HepG2 (cell line): ENCODE measurements around the gene IRS2. TPM values are rescaled to one million over a fixed set of nuclear protein-coding genes. Genes with fewer than 3 reads are reported as not detected.

ENCODE experiments used
- ATAC-seq: fragments of 200-7000 bp; cut with Tn5 transposase; 3 replicates; pipeline ENCODE4 v1.9.1; 2020; ENCODE audit warnings: mild to moderate bottlenecking, moderate library complexity
- BruUV-seq: library from RNA; stranded (reverse); fragments of 400-500 nt; replicated peaks from 2 replicates; lab custom pipeline; 2021; lab: Mats Ljungman, UMichigan
- CTCF ChIA-PET: fragments of 300-600 bp; formaldehyde crosslinking; extraction: SDS; loops from one replicate; lab custom pipeline; 2021; ENCODE audit warnings: low total read pairs, inconsistent platforms, low intra/inter-chr PET ratio; lab: Yijun Ruan, JAX
- POLR2A ChIA-PET: fragments of 350-600 bp; sonication (Branson Sonifier 250); formaldehyde crosslinking; loops from one replicate; lab custom pipeline; 2020; ENCODE audit warnings: antibody characterized with exemption, inconsistent platforms; lab: Yijun Ruan, JAX
- DNase-seq: peaks from one replicate; pipeline ENCODE4 v3.0.0-alpha.2; 2015; ENCODE audit warnings: low spot score
- FAIRE-seq: peaks from 3 replicates; lab custom pipeline; 2011; peaks lifted over from hg19 to GRCh38; lab: Jason Lieb, UNC
- H2AFZ ChIP-seq: one replicate; pipeline ENCODE4 v1.6.1; 2011; ENCODE audit warnings: low read length, inconsistent platforms
- H3K27ac ChIP-seq: fragments of 300-600 bp; 3 replicates; pipeline ENCODE4 v1.8.0; 2011; ENCODE audit warnings: mixed run types, mild to moderate bottlenecking, mixed read lengths, low read length, inconsistent platforms; ENCODE audit not compliant: insufficient read depth; ENCODE audit errors: extremely low read length
- H3K27me3 ChIP-seq, 2 experiments: fragments of 200-600 bp in 1 of 2; 2 replicates in 1 of 2; 3 replicates in 1 of 2; pipeline versions ENCODE4 v1.6.0 to v1.8.0; 2011; ENCODE audit warnings: low read length in 2 of 2, mild to moderate bottlenecking in 2 of 2, moderate library complexity in 2 of 2, inconsistent platforms in 1 of 2; ENCODE audit not compliant: insufficient read depth in 2 of 2, control insufficient read depth in 1 of 2
- H3K36me3 ChIP-seq, 2 experiments: fragments of 200-600 bp in 1 of 2; replicated peaks in 1 of 2; 2 replicates in 1 of 2; 3 replicates in 1 of 2; pipeline versions ENCODE4 v1.5.1 to v1.8.0; 2011; ENCODE audit warnings: low read length in 2 of 2, inconsistent platforms in 1 of 2; ENCODE audit not compliant: insufficient read depth in 2 of 2, control insufficient read depth in 1 of 2
- H3K4me1 ChIP-seq: 2 replicates; pipeline ENCODE4 v1.5.1; 2012; ENCODE audit warnings: low read length, inconsistent platforms; ENCODE audit not compliant: insufficient read depth
- H3K4me2 ChIP-seq: 2 replicates; pipeline ENCODE4 v1.6.0; 2011; ENCODE audit warnings: low read depth, low read length, inconsistent platforms
- H3K4me3 ChIP-seq, 3 experiments: fragments of 200-600 bp in 1 of 3; sonication (generic), shearing (Covaris generic) in 1 of 3; replicated peaks in 1 of 3; 2 replicates each; pipeline ENCODE4 v1.5.1; 2011 to 2016; ENCODE audit warnings: low read length in 3 of 3, inconsistent platforms in 2 of 3, low read depth in 2 of 3, mild to moderate bottlenecking in 2 of 3, control low read depth in 1 of 3, mixed read lengths in 1 of 3; ENCODE audit not compliant: insufficient read depth in 1 of 3
- H3K79me2 ChIP-seq: one replicate; pipeline ENCODE4 v1.6.1; 2011; ENCODE audit warnings: low read length, inconsistent platforms; ENCODE audit not compliant: insufficient read depth
- H3K9ac ChIP-seq: 2 replicates; pipeline ENCODE4 v1.6.0; 2011; ENCODE audit warnings: mild to moderate bottlenecking, low read depth, low read length, inconsistent platforms; ENCODE audit not compliant: insufficient read depth
- H3K9me3 ChIP-seq: 2 replicates; pipeline ENCODE4 v1.5.1; 2012; ENCODE audit warnings: mild to moderate bottlenecking, low read length
- H4K20me1 ChIP-seq: 2 replicates; pipeline ENCODE4 v1.6.0; 2011; ENCODE audit warnings: inconsistent platforms, mild to moderate bottlenecking, low read length, moderate library complexity; ENCODE audit not compliant: insufficient read depth
- CENPX ChIP-seq: sonication (generic); formaldehyde crosslinking; IDR thresholded peaks from 2 replicates; pipeline ENCODE4 v1.9.0; 2021; ENCODE audit warnings: mild to moderate bottlenecking, missing genetic modification reagents, moderate library complexity
- ETV5 ChIP-seq: IDR thresholded peaks from 2 replicates; pipeline ENCODE4 v1.6.1; 2018; ENCODE audit warnings: missing biosample characterization, missing genetic modification reagents, inconsistent platforms, borderline replicate concordance
- GABPB1 ChIP-seq: IDR thresholded peaks from 2 replicates; pipeline ENCODE4 v1.6.1; 2016; ENCODE audit warnings: mild to moderate bottlenecking, missing genetic modification reagents, moderate library complexity, missing compliant biosample characterization
- HES4 ChIP-seq: sonication (generic); formaldehyde crosslinking; IDR thresholded peaks from 2 replicates; pipeline ENCODE4 v1.9.0; 2021; ENCODE audit warnings: mild to moderate bottlenecking, missing genetic modification reagents, borderline replicate concordance
- HMGXB3 ChIP-seq: sonication (generic); formaldehyde crosslinking; IDR thresholded peaks from 2 replicates; pipeline ENCODE4 v1.4.0; 2020; ENCODE audit warnings: missing genetic modification reagents, borderline replicate concordance
- HNRNPH1 ChIP-seq: fragments of 200-400 bp; formaldehyde crosslinking; optimal IDR thresholded peaks from 2 replicates; pipeline ENCODE3; 2017; ENCODE audit warnings: mild to moderate bottlenecking, low read depth, low read length
- HOXA3 ChIP-seq: sonication (generic); formaldehyde crosslinking; IDR thresholded peaks from 2 replicates; pipeline ENCODE4 v1.5.0; 2020; ENCODE audit warnings: missing genetic modification reagents
- IKZF5 ChIP-seq: IDR thresholded peaks from 2 replicates; pipeline ENCODE4 v1.6.1; 2018; ENCODE audit warnings: missing genetic modification reagents, mild to moderate bottlenecking, missing compliant biosample characterization
- MATR3 ChIP-seq: sonication (generic); formaldehyde crosslinking; IDR thresholded peaks from 2 replicates; pipeline ENCODE4 v1.4.0; 2020; ENCODE audit warnings: missing genetic modification reagents
- MIER2 ChIP-seq: IDR thresholded peaks from 2 replicates; pipeline ENCODE4 v1.6.1; 2016; ENCODE audit warnings: missing biosample characterization, missing genetic modification reagents
- YY1 ChIP-seq: IDR thresholded peaks from 2 replicates; pipeline ENCODE4 v1.6.1; 2011; ENCODE audit warnings: low read length, low read depth, moderate library complexity, mild to moderate bottlenecking; ENCODE audit not compliant: insufficient read depth, insufficient replicate concordance
- ZNF136 ChIP-seq: sonication (generic); formaldehyde crosslinking; IDR thresholded peaks from 2 replicates; pipeline ENCODE4 v1.8.1; 2022; ENCODE audit warnings: low read depth, mild to moderate bottlenecking, moderate library complexity, missing genetic modification reagents
- ZNF280B ChIP-seq: sonication (generic); formaldehyde crosslinking; IDR thresholded peaks from 2 replicates; pipeline ENCODE4 v1.5.0; 2020; ENCODE audit warnings: missing genetic modification reagents, mild to moderate bottlenecking, borderline replicate concordance
- WGBS: methylation state at CpG from one replicate; pipeline ENCODE4 v1.1.6; 2017; ENCODE audit warnings: low lambda C conversion rate; 5-methylcytosine and 5-hydroxymethylcytosine counted together
- in situ Hi-C: cut with HindIII; loops from 2 replicates; pipeline ENCODE4 v1.10.0; 2017; ENCODE audit warnings: low pct_unique_long_range_greater_than_20kb; ENCODE audit not compliant: extremely low pct_ligation_motif_present
- intact Hi-C: fragments of 100-400 bp; cut with micrococcal nuclease; formaldehyde crosslinking; loops from one replicate; pipeline ENCODE4 v1.10.0; 2022; ENCODE audit not compliant: unreplicated experiment
- polyA plus RNA-seq, 8 experiments: library from polyadenylated mRNA; depleted of rRNA in 3 of 8; stranded (reverse) in 7 of 8; unstranded in 1 of 8; fragments of >200 nt; fragmentation: Illumina TruSeq in 4 of 8; extraction: Trizol in 4 of 8; gene quantifications; 2 replicates each; pipeline versions ENCODE4 v1.2.1 to v1.2.3, GENCODE V29; 2011 to 2016; ENCODE audit warnings: low read depth in 4 of 8, missing spikeins in 1 of 8, mixed read lengths in 1 of 8; ENCODE audit not compliant: insufficient read depth in 1 of 8
- total RNA-seq, 5 experiments: library from RNA; depleted of rRNA; stranded (reverse); fragments of >200 nt; fragmentation: Illumina TruSeq; extraction: Trizol; gene quantifications; 2 replicates each; pipeline ENCODE4 v1.2.3, GENCODE V29; 2016; ENCODE audit warnings: low read depth in 1 of 5
- TF ChIP-seq, protein P1 (sequence below): sonication (generic); formaldehyde crosslinking; IDR thresholded peaks from 2 replicates; pipeline ENCODE4 v1.5.0; 2020; ENCODE audit warnings: missing genetic modification reagents, mild to moderate bottlenecking, borderline replicate concordance

IRS2 gene
- total and polyA plus RNA-seq, 2 of the 13 experiments (the other 11 are each of a cell fraction or from before 2014, with no cell fraction given) = 0.02 to 0.04 TPM

DNA sequence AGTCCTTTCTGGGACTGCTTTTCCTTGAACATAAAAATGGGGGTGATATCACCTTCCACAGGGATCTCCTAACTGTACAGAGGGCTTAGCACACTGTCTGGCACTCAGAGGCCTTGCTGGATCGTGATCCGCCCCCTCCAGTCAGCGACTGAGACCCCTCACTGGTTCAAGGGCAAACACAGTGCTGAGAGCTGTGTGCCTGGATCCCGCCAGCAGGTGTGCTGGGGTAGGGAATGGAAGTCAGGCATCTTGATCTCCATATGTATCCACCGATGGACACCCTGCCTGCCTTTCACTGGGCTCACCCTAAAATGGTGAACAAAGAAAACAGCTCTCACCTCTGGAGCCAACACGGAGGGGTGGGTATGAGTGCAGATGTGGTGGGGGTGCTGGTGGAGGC lies 64.3 kb downstream of the IRS2 start (continued):
- TF ChIP-seq, protein P1, sequence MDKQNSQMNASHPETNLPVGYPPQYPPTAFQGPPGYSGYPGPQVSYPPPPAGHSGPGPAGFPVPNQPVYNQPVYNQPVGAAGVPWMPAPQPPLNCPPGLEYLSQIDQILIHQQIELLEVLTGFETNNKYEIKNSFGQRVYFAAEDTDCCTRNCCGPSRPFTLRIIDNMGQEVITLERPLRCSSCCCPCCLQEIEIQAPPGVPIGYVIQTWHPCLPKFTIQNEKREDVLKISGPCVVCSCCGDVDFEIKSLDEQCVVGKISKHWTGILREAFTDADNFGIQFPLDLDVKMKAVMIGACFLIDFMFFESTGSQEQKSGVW = no peak
- no peak for TF ChIP-seq CENPX (CRISPR knock-in tag)
- no peak for TF ChIP-seq MIER2 (CRISPR knock-in tag)
- TF ChIP-seq HNRNPH1 = no peak
- no peak for TF ChIP-seq ZNF136 (CRISPR knock-in tag)
- TF ChIP-seq GABPB1 (CRISPR knock-in tag) = no peak
- no peak for TF ChIP-seq HOXA3 (CRISPR knock-in tag)
- TF ChIP-seq, all 625 proteins: peak for 0

DNA sequence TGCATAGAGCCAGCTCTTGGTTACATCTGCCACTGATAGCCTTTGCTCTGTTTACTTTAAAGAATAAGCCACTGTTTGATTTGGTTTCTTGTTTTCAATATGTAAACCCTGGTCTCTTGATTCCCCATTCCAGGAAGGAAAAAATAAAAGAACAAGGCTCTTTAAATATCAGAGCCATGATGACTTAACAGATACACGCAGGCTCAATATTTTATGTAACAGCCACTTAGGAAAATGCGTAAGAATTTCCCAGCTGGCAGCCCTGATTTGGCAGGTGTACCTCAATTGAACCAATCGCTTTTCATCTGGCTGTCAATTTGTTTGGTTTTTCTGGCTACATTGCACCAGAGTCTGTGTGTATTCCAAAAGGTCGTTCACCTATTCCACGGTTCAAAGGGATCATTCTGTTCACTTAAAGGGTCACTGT lies 65.6 kb downstream of the IRS2 start:
- CTCF ChIA-PET = no interaction called here
- no peaks in the 10 kb centered on the region for H4K20me1 ChIP-seq
- ATAC-seq (peak; percentile 90), FAIRE-seq (no peak), DNase-seq (peak; percentile 35)
- H3K4me1 ChIP-seq = peaks cover 21% of the 10 kb centered on the region
- no peak overlapping the region for H2AFZ ChIP-seq
- H3K4me2 ChIP-seq = no peak overlapping the region
- H3K27ac ChIP-seq = peak overlapping the region; percentile 15
- no peaks in the 10 kb centered on the region for H3K79me2 ChIP-seq
- 1% methylated on average over 5 of the region's 5 CpGs for WGBS
- intact Hi-C loops = no loop called here
- POLR2A ChIA-PET = no interaction called here
- H3K9me3 ChIP-seq = no peaks in the 10 kb centered on the region
- BruUV-seq = no TSS peak
- no peak overlapping the region for H3K4me3 ChIP-seq
- no peaks in the 10 kb centered on the region for H3K27me3 ChIP-seq
- no peaks in the 10 kb centered on the region for H3K36me3 ChIP-seq
- in situ Hi-C loops = no loop called here
- H3K9ac ChIP-seq = no peak overlapping the region
- TF ChIP-seq MATR3 (CRISPR knock-in tag) = no peak
- no peak for TF ChIP-seq ZNF280B (CRISPR knock-in tag)
- 0 out of 2 replicates have a peak, but pooled peaks have one; percentile 33 for TF ChIP-seq IKZF5 (CRISPR knock-in tag)
- no peak for TF ChIP-seq HMGXB3 (CRISPR knock-in tag)
- no peak for TF ChIP-seq ETV5 (CRISPR knock-in tag)
- TF ChIP-seq YY1 = no peak
- TF ChIP-seq HES4 (CRISPR knock-in tag) = no peak
